GM12872 (cell line): ENCODE measurements around the gene CDH12.

Experiments
- CTCF ChIP-seq: IDR thresholded peaks from 3 replicates; pipeline ENCODE4 v1.5.1; 2011; ENCODE audit warnings: low read depth, mild to moderate bottlenecking, low read length, moderate library complexity; ENCODE audit not compliant: insufficient read depth

Gene CDH12

GRCh38 chr5:22372826-22373660 is 480.1 kb downstream of the CDH12 start:
- TF ChIP-seq CTCF, result no peak

- no peak for TF ChIP-seq CTCF
Observed at GRCh38 chr5:22372376-22372775, 480.8 kb downstream of the CDH12 start.

GRCh38 chr5:22354956-22355355 is 498.2 kb downstream of the CDH12 start:
- no peak for TF ChIP-seq CTCF

- TF ChIP-seq CTCF, result no peak
Observed at GRCh38 chr5:22352493-22352892, 500.7 kb downstream of the CDH12 start.

- TF ChIP-seq CTCF, result no peak
Observed at GRCh38 chr5:22351178-22351577, 502.0 kb downstream of the CDH12 start.

GRCh38 chr5:22348027-22348426 is 505.1 kb downstream of the CDH12 start:
- no peak for TF ChIP-seq CTCF

- no peak for TF ChIP-seq CTCF
Observed at GRCh38 chr5:22344000-22344399, 509.1 kb downstream of the CDH12 start.
